Stimulated activated naive CD8-positive, alpha-beta T cell treated with anti-CD3 and anti-CD28 coated beads, Interleukin-15, Interleukin-2, amounts not matched to agents 100 ng/mL and 50 ng/mL, for 24 hours (primary cell): ENCODE measurements around the gene MRPS7.
"Not testable (repeated sequence)": the region's sequence is repeated elsewhere in the genome, so short reads cannot be mapped to it uniquely, and the experiment has no call there.

Experiments used
- H3K27ac Mint-ChIP-seq: one replicate; pipeline ENCODE4 v1.8.0; 2021; ENCODE audit warnings: mild to moderate bottlenecking, mixed read lengths
- H3K27me3 Mint-ChIP-seq: one replicate; pipeline ENCODE4 v1.8.0; 2021; ENCODE audit warnings: mixed read lengths
- H3K36me3 Mint-ChIP-seq: one replicate; pipeline ENCODE4 v1.8.0; 2021; ENCODE audit warnings: low read depth, mixed read lengths
- H3K4me1 Mint-ChIP-seq: one replicate; pipeline ENCODE4 v1.8.0; 2021; ENCODE audit warnings: low read depth, mixed read lengths
- H3K4me3 Mint-ChIP-seq: one replicate; pipeline ENCODE4 v1.8.0; 2021; ENCODE audit warnings: mild to moderate bottlenecking, mixed read lengths
- H3K9me3 Mint-ChIP-seq: one replicate; pipeline ENCODE4 v1.8.0; 2021; ENCODE audit warnings: mixed read lengths

The MRPS7 gene

DNA sequence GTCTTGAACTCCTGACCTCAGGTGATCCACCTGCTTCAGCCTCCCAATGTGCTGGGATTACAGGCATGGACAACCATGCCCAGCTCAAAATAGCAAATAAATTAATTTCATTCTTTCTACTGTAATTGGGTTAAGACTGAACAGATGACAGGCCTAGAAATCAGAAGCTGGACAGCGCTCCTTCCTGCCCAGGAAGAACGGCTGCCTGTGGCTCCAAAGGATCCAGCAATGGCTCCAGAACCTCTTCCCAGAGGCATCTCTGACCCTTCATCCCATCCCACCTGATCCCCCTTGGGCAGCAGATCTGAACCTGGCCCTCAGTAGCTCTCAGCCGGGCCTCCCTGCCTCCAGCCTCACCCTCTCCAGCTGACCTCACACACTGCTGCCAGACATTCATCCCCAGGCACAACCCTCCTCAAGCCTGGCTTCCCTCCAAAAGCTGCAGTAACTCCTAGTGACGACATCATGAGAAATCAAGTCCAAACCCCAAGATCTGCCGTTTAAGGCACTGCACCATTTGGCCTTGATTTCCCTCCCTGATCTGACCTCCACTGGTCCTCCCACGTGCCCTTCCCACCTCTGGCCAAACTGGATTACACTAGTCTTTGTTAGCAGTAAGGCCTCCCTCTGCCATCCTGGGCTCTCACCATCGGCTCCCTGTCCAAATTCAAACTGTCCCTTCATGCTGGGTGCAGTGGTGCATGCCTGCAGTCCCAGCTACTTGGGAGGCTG is 12.5 kb downstream of the MRPS7 start:
- H3K4me3 Mint-ChIP-seq = no peak overlapping the region
- H3K36me3 Mint-ChIP-seq = peaks cover 42% of the 10 kb centered on the region
- H3K27ac Mint-ChIP-seq = peak overlapping the region; percentile 47
- H3K27me3 Mint-ChIP-seq = no peaks in the 10 kb centered on the region
- H3K9me3 Mint-ChIP-seq = no peaks in the 10 kb centered on the region
- peaks cover 34% of the 10 kb centered on the region for H3K4me1 Mint-ChIP-seq

DNA sequence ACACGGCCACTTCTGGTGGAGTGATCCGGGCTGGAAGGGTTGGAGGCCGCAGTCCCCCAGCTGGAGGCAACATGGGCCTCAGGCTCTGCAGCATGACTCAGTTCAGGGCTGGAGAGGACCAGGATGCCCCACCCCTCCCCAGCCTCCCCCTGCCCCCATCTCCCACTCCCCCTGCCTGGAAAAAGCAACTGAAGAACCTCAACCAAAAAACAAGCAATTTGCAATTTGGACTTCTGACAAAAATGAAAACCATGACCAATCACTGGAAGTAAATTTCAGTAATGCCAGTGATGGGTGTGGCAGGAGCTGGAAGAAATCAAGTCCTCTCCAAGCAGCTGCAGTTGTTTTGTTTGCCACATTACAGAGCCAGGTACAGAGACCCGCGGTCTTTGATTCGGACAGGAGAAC is 16.0 kb downstream of the MRPS7 start:
- H3K4me1 Mint-ChIP-seq = peaks cover 19% of the 10 kb centered on the region
- no peaks in the 10 kb centered on the region for H3K27me3 Mint-ChIP-seq
- no peaks in the 10 kb centered on the region for H3K9me3 Mint-ChIP-seq
- no peak overlapping the region for H3K27ac Mint-ChIP-seq
- peaks cover 47% of the 10 kb centered on the region for H3K36me3 Mint-ChIP-seq
- no peak overlapping the region for H3K4me3 Mint-ChIP-seq

- not testable (repeated sequence) for H3K4me3 Mint-ChIP-seq, H3K27me3 Mint-ChIP-seq, H3K4me1 Mint-ChIP-seq, H3K9me3 Mint-ChIP-seq, H3K27ac Mint-ChIP-seq
- peaks cover 44% of the 10 kb centered on the region for H3K36me3 Mint-ChIP-seq
Measured at GRCh38 chr17:75280189-75280588, 18.5 kb downstream of the MRPS7 start.

GRCh38 chr17:75285123-75285522 is 23.4 kb downstream of the MRPS7 start:
- H3K27ac Mint-ChIP-seq = no peak overlapping the region
- H3K4me3 Mint-ChIP-seq = no peak overlapping the region
- H3K27me3 Mint-ChIP-seq = no peaks in the 10 kb centered on the region
- H3K9me3 Mint-ChIP-seq = no peaks in the 10 kb centered on the region
- peaks cover 48% of the 10 kb centered on the region for H3K36me3 Mint-ChIP-seq
- peaks cover 15% of the 10 kb centered on the region for H3K4me1 Mint-ChIP-seq

- Mint-ChIP-seq H3K27ac (peak overlapping the region; percentile 47), H3K36me3 (peaks cover 36% of the 10 kb centered on the region), H3K4me1 (peaks cover 34% of the 10 kb centered on the region), H3K9me3 (no peaks in the 10 kb centered on the region), H3K4me3 (peak overlapping the region; percentile 93), H3K27me3 (no peaks in the 10 kb centered on the region)
Measured at GRCh38 chr17:75287221-75287620, 25.5 kb downstream of the MRPS7 start.

DNA sequence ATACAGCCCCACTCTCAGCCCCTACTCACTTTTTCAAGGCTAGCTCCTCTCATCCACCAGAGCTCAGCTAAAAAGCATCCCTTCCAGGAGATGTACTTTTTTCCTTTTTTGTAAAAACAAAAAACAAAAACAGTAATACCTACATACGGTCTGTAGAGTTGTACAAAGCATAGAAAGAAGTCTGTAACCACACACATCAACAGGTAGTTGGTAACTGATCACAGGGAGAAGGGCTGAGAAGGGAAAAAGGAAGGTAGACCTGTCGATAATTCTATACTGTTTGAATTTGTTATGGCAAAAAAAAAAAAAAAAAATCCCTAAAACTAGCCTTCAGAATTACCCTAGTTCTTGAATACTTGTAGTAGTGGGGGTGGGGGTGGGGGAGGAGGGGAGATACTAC is 26.7 kb downstream of the MRPS7 start:
- peaks cover 33% of the 10 kb centered on the region for H3K36me3 Mint-ChIP-seq
- no peaks in the 10 kb centered on the region for H3K27me3 Mint-ChIP-seq
- H3K4me1 Mint-ChIP-seq = peaks cover 35% of the 10 kb centered on the region
- peak overlapping the region; percentile 93 for H3K4me3 Mint-ChIP-seq
- no peaks in the 10 kb centered on the region for H3K9me3 Mint-ChIP-seq
- peak overlapping the region; percentile 100 for H3K27ac Mint-ChIP-seq

GRCh38 chr17:75288770-75289114 is 27.1 kb downstream of the MRPS7 start:
- H3K4me1 Mint-ChIP-seq = peaks cover 35% of the 10 kb centered on the region
- peak overlapping the region; percentile 100 for H3K27ac Mint-ChIP-seq
- no peaks in the 10 kb centered on the region for H3K27me3 Mint-ChIP-seq
- peaks cover 29% of the 10 kb centered on the region for H3K36me3 Mint-ChIP-seq
- no peaks in the 10 kb centered on the region for H3K9me3 Mint-ChIP-seq
- peak overlapping the region; percentile 93 for H3K4me3 Mint-ChIP-seq

DNA sequence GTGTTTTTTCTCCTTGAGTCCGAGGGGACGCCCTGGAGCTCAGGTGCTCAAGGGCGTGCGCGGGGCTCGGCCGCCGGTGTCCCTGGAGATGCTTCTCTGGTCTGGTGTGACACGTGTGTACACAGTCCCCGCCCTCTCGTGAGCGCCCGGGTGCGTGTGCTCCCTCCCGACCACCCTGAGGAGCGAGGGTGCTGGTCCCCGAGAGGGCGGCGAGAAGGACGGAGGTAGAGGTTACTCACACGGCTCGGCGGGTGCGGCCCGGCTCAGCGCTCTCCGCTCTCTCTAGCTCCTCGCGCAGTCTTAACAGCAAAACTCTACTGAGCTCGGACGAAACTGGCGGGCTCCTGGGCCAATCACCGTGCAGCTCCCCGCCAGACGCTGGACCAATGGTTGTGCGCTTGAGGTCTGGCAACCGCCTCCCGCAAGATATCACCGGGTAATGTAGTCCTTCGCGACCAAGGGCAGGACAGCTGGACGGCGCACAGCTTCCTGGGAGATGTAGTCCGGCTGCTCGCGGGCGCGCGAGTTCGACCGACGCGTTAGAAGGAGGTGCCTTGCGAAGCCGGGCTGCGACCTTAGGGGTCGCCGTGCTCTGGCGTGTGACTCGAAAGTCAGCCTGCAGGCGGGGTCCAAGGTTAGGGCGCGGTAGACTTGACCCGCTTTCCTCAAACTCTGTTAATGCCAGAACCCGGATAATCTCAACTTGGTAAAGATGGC is 27.6 kb downstream of the MRPS7 start, which contains the start of gene SLC25A19:
TSS of gene SLC25A19 (minus strand) at position 319 of the 717 bp plus-strand sequence. CDS start 2,669 bp downstream, outside the sequence.
- H3K36me3 Mint-ChIP-seq = peaks cover 27% of the 10 kb centered on the region
- H3K4me1 Mint-ChIP-seq = peaks cover 38% of the 10 kb centered on the region
- H3K9me3 Mint-ChIP-seq = no peaks in the 10 kb centered on the region
- H3K4me3 Mint-ChIP-seq = peak within 1 kb of the TSS; percentile 93
- H3K27ac Mint-ChIP-seq = peak within 1 kb of the TSS; percentile 100
- no peaks in the 10 kb centered on the region for H3K27me3 Mint-ChIP-seq

DNA sequence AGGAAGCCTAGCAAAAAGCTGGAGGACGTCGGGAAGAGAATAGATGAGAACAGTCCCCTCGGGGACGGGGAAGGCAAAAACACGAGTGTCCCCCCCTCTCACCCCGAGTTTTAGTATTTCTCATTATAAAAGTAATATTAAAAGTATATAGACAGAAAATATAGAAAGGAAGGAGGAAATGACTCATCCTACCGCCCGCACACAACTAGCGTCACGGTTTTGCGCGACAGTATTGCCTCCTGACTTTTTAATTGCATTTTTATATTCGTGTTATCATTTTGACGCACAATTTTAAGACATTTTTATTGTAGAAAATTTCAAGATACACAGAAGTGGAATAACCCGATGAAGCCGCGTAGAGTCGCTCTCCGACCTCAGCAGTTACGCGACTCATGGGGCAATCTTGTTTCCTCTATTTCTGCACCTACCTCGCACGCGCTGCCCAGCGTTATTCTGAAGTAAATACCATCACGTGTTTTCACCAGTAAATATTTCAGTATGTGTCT is 28.2 kb downstream of the MRPS7 start:
- Mint-ChIP-seq H3K4me3 (peak overlapping the region; percentile 93), H3K36me3 (peaks cover 22% of the 10 kb centered on the region), H3K4me1 (peaks cover 44% of the 10 kb centered on the region), H3K27me3 (no peaks in the 10 kb centered on the region), H3K27ac (peak overlapping the region; percentile 100), H3K9me3 (no peaks in the 10 kb centered on the region)

DNA sequence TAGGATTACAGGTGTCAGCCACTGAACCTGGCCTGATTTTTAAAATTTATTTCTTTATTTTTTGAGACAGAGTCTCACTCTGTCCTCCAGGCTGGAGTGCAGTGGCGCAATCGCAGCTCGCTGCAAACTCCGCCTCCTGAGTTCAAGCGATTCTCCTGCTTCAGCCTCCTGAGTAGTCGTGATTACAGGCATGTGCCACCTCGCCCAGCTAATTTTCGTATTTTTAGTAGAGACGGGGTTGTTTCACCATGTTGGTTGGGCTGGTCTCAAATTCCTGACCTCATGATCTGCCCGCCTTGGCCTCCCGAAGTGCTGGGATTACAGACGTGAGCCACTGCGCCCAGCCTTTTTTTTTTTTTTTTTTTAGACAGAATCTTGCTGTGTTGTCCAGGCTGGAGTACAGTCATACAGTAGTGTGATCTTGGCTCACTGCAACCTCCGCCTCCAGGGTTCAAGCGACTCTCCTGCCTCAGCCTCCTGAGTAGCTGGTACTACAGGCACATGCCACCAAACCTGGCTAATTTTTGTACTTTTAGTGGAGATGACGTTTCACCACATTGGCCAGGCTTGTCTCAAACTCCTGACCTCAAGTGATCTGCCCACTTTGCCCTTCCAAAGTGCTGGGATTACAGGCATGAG is 31.2 kb downstream of the MRPS7 start:
- not testable (repeated sequence) for H3K4me3 Mint-ChIP-seq, H3K27ac Mint-ChIP-seq, H3K36me3 Mint-ChIP-seq, H3K9me3 Mint-ChIP-seq, H3K27me3 Mint-ChIP-seq
- peaks cover 65% of the 10 kb centered on the region for H3K4me1 Mint-ChIP-seq

- Mint-ChIP-seq H3K27ac (peak overlapping the region; percentile 83), H3K4me1 (peaks cover 64% of the 10 kb centered on the region), H3K4me3 (peak overlapping the region; percentile 27), H3K9me3 (no peaks in the 10 kb centered on the region), H3K27me3 (no peaks in the 10 kb centered on the region), H3K36me3 (no peaks in the 10 kb centered on the region)
Measured at GRCh38 chr17:75295201-75296158, 33.8 kb downstream of the MRPS7 start.

DNA sequence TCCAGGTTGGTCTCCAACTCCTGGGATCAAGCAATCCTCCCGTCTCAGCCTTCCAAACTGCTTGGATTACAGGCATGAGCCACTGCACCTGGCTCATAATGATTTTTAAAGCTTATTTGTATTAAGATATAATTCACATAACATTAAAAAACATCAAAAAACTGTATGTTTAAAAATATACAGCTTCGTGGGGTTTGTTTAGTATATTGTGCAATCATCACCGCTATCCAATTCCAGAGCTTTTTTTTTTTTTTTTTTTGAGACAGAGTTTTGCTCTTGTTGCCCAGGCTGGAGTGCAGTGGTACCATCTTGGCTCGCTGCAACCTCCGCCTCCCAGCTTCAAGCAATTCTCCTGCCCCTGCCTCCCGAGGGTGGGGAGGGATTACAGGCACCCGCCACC is 38.6 kb downstream of the MRPS7 start:
- no peaks in the 10 kb centered on the region for H3K27me3 Mint-ChIP-seq
- H3K9me3 Mint-ChIP-seq = no peaks in the 10 kb centered on the region
- H3K27ac Mint-ChIP-seq = no peak overlapping the region
- H3K4me1 Mint-ChIP-seq = peaks cover 34% of the 10 kb centered on the region
- H3K4me3 Mint-ChIP-seq = no peak overlapping the region
- no peaks in the 10 kb centered on the region for H3K36me3 Mint-ChIP-seq

DNA sequence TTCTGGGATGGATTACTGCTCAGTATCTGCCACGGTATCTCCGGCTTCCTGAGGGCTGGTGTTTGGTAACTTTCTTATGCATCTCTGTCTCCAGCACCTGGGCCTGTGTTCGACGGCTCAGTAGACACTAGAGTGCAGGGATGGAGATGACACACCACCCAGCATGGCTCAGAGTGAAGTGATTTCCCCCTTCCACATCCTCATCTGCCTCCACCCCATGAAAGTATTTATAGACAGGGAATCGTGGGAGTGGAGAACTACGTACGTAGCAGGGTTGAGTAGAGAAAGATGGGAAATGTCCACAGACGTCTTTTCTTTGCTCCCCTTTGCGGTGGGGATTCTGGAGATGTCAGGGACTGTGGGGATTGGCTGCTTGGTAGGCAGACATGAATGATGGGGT is 39.4 kb downstream of the MRPS7 start:
- Mint-ChIP-seq H3K27me3 (no peaks in the 10 kb centered on the region), H3K4me3 (no peak overlapping the region), H3K4me1 (peaks cover 26% of the 10 kb centered on the region), H3K27ac (no peak overlapping the region), H3K9me3 (no peaks in the 10 kb centered on the region), H3K36me3 (no peaks in the 10 kb centered on the region)

DNA sequence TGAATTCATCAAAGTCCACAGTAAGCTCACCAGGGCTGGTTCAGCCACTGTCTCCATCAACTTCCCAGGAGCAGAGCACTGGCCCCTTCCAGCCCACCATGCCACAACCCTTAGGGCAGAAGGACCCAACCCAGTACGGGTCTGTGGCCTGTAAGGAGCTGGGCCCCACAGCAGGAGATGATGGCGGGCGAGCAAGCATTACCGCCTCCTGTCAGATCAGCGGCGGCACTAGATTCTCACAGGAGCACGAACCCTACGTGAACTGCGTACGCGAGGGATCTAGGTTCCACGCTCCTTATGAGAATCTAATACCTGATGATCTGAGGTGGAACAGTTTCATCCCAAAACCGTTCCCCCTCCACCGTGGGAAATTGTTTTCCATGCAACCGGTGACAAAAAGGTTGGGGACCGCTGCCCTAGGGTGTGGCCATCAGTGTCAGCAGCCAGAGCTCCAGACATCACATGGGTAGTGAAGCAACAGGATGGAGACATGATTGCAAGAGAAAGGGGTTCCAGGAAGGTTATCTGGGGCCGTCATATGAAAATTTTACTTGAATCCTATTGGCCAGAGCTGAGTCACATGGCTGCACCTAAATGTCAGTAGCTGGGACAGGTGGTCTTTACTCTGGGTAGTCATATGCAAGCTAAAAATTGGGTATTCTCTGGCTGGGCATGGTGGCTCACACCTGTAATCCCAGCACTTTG is 40.0 kb downstream of the MRPS7 start:
- peaks cover 20% of the 10 kb centered on the region for H3K4me1 Mint-ChIP-seq
- H3K36me3 Mint-ChIP-seq = no peaks in the 10 kb centered on the region
- no peak overlapping the region for H3K27ac Mint-ChIP-seq
- H3K9me3 Mint-ChIP-seq = no peaks in the 10 kb centered on the region
- H3K4me3 Mint-ChIP-seq = no peak overlapping the region
- no peaks in the 10 kb centered on the region for H3K27me3 Mint-ChIP-seq
